ENCODE measurements around the gene POU2AF3.

The POU2AF3 gene

DNA sequence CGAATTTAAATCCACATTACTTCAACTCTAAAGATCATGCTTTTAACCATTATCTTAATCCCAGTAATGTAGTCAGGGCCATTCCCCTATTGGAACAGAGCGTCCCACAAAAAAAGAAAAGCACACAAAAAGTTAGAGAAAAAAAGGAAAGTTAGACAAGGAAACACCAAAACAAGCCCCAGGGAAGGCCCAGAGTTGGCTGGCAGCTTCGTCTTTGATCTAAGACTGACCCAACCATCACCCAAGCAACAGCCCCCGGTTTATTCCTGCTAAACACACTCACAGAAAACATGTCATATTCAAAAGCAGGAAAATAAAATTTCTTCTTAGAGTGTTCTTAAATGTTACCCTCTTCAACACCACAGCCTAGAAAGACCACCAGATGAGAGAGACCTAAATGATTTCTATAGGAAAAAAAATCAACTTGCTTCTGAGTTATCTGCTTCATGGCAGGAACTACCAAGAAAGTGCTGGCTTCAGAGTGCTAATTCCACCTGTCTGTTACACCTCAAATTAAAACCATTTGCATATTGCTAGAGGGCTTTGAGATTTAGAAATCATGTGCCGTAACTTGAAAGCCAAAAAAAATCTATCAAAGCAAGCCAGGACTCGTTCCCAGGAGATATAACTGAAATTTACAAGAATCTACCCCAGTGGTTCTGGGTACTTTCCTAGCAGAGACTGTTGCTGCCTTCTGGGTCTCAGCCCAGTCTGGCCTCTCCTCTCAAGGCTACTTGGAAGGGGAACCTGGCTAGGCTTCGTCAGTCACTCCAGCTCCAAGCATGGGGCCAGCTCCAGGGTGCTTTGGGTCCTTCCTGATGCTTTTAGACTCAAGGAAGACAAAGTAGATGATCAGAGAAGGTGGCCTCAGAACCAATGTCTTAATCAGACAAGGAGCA, 31.2 kb downstream of the POU2AF3 start:
- no peak for TF ChIP-seq GATA2 (IDR thresholded peaks at IDR 0.05; ENCODE audit: low read depth, low read length)
- no peak for TF ChIP-seq GATA3 (IDR thresholded peaks at IDR 0.05; ENCODE audit: low read depth, low read length)

DNA sequence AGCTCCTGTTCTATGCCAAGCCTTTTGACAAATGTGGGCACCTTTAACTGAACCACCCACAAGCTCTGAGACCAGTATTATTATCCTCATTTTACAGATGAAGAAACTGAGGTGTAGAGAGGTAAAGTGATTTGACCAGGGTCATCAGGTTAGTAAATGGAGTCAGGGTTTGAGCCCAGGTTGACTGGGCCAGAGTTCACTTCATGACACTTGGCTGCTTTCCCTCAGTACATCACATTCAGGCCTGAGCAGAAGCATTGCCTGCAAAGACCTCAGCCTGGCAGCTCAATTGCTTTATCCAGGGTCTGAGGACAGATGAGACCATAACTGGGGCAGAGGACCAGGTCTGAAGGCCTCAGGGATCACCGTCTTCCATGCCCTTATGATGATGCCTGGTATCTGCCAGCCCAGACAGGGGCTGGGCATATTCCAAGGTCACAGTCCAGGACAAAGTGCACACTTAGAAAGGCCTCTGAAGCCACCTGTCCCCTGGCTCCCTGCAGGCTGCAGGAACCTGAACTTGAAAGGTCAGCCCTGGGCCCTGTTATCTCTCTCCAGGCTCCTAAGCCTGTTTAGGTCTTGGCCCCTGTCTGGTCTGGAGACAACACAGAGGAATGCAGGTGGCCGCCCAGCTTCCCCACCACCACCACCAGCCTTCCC, 32.0 kb downstream of the POU2AF3 start:
- TF ChIP-seq GATA3 (IDR thresholded peaks at IDR 0.05; ENCODE audit: low read depth, low read length) (no peak), GATA2 (IDR thresholded peaks at IDR 0.05; ENCODE audit: low read depth, low read length) (no peak)

DNA sequence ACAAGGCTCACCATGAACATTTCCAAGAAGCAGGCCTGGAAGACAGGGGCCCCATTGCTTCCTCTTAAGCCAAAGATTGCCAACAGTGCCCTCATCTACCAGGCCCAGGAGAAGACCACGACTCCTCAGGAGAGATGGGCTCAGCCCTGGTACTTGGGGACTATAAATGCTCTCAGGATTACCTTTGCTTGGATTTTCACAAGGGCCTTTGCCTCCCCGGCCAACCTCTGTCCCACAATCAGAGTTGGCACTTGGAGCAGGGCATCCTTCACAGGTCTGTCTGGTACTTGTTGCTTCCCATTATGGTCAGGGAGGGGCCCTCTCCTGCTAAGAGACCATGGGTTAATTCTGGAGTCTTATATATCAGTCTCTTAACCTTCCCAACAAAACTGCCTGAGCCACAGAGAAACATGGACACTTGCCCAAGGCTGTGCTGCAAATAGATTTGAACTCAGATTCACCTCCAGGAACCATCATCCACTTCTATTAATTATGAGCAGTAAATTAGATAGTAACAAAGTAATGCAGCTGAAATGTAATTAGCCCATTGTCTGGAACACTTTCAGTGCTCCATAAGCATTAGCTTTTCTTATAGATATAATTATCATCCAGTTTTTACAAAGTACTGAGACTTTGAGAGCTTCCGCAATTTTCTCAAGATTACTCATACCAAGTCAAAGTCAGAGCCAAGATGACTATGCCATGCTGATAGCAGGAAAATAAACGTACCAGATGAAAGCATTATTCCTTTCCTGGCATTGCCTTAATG, 33.5 kb downstream of the POU2AF3 start:
- peak; percentile 57; the same call in 1 of the 2 replicates for TF ChIP-seq GATA3 (IDR thresholded peaks at IDR 0.05; ENCODE audit: low read depth, low read length)
- peak; percentile 68 for TF ChIP-seq GATA2 (IDR thresholded peaks at IDR 0.05; ENCODE audit: low read depth, low read length)

DNA sequence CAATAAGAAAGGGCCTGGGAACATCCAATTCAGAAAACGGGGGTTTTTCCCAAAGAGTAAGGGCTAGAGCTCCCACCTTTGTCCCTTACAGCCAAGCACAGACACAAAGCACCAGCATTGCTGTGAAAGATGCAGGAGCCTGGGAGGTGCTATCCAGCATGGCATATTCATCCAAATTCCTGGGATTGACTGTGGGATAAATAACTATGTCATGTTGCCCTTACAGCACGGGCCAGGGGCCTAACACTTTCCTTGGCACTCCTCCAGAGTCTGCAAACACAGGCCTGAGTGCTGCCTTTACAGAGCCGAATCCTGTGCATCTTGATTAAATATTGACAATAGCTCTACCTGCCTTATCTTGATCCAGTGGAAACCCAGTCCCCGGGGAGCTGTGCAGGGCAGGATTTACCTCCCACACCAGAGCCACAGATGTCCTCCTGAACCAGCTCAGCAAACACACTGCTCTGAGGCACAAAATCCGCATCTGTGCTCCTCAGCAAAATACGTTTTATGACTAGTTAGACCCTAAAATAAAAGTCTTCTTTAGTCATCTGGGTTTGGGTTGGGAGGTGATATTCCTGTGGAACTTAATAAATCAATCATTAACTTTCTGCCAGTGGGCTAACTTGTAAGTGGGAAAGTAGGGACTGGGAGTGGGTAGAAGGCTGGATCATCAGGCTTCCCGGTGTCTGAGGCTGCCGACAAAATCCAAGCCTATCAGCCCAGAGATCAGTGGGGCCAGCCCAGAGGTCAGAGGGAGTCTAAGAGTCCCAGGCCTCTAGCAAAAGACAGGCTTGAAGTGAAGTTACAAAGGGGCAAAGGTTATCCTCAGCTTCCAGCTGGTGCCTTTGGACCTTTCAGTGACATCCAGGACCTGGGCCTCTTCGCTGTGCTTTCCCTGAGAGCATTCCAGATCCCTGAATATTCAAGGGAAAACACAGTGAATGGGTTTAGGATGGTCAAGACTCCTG, 36.5 kb downstream of the POU2AF3 start:
- TF ChIP-seq GATA3 (IDR thresholded peaks at IDR 0.05; ENCODE audit: low read depth, low read length) = 0 out of 2 replicates have a peak, but pooled peaks have one; percentile 42
- TF ChIP-seq GATA2 (IDR thresholded peaks at IDR 0.05; ENCODE audit: low read depth, low read length) = peak; percentile 94

DNA sequence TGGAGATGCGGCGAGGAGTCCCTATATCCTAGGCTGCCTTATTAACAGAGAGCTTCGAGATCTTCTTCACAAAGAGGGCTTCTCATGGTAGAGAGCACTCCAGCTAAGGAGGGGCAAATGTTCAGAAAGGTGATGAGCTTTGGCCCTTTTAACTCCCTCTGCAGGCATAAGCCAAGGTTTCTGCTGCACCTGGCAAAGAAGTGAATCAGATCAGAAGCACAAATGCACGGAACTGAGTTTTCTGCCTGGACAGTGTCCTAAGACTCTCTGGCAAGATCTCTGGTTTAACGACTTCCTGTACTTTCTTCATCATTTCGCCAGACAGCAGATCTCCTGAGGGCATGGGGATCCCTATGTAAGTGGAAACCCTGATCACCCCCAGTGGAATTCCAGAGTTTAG, 37.2 kb downstream of the POU2AF3 start:
- TF ChIP-seq GATA2 (IDR thresholded peaks at IDR 0.05; ENCODE audit: low read depth, low read length) (no peak), GATA3 (IDR thresholded peaks at IDR 0.05; ENCODE audit: low read depth, low read length) (no peak)

DNA sequence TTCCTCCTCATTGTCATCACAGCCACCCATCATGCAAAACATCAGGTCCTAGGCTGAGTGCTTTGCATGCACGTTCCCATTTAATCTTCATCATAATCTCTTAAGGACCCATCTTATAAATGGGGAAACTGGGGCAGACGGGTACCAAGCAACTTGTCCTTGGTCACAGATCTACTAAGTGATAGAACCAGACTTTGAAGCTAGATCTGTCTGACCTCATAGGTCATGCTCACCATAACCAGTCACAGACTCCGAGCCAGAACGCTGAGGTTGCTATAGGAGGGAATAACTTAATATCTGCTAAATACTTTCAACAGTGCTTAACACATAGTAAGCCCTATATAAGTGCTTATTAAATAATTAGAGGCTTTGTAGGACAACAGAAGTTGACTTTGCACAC, 37.7 kb downstream of the POU2AF3 start:
- TF ChIP-seq GATA2 (IDR thresholded peaks at IDR 0.05; ENCODE audit: low read depth, low read length) = no peak
- no peak for TF ChIP-seq GATA3 (IDR thresholded peaks at IDR 0.05; ENCODE audit: low read depth, low read length)

DNA sequence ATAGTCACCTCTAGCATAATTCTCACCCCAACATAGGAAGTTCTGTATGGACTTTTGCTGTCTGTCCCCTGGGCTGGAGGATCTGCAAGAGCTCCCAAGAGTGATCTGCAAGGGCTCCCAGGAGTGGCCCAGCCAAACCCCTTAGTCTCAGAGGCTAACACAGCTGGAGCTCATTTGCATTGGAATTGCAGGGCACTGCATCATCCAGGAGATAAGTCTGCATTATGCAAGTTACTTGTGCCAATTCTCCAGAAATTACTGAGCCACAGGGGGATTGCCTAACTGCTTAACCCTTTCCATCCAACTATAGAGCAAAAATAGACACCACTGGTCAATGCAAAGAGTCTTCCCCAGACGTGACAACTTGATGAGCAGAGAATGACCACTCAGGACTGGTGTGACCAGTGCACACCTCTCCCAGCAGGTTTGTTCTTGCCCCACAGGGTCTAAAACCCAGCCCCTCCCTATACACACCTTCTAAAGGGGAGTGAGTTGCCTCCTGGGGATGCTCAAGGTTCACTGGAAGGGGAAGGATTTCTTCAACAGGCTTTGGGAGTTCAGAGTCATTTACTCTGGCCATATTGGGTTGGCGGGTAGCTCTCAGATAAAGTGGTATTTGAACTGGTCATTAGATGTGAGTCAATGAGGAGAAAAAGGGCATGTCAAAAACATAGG, 38.4 kb downstream of the POU2AF3 start:
- TF ChIP-seq GATA2 (IDR thresholded peaks at IDR 0.05; ENCODE audit: low read depth, low read length) = no peak
- no peak for TF ChIP-seq GATA3 (IDR thresholded peaks at IDR 0.05; ENCODE audit: low read depth, low read length)

DNA sequence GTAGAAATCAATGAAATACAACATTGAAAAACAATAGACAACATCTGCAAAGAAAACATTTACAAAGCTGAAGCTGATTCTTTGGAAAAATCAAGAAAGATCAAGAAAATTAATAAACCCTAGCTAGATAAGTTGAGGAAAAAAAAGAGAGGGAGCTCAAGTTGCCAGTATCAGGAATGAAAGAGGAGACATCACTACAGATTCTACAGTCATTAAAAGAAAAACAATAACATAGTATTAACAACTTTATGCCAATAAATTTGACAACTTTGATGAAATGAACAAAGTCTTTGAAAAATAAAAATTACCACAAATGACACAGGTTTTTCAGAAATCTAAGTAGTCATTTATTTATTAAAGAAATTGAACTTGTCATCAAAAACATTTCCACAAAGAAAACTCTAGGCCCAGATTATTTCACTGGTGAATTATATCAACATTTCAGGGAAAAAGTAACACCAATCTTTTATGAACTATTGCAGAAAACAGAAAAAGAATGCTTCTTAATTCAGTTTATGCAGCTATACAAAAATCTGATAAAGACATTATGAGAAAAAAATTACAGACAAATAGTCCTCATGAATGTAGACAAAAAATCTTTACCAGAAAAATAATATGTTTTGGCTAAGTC, 41.5 kb downstream of the POU2AF3 start:
- TF ChIP-seq GATA3 (IDR thresholded peaks at IDR 0.05; ENCODE audit: low read depth, low read length) = no peak
- no peak for TF ChIP-seq GATA2 (IDR thresholded peaks at IDR 0.05; ENCODE audit: low read depth, low read length)

DNA sequence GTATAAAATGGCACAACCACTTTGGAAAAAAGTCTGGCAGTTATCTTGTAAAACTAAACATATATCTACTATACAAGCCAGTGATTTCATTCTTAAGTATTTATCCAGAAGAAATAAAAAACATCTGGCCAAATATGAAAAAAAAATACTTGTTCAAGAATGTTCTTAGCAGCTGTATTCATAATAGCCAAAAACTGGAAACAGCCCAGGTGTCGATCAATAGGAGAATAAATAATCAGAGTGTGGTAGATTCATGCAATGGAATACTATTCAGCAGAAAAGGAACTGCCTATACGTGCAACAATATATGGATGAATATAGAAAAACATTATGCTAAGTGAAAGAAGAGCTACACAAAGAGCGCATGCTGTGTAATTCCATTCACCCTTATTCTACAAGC, 44.0 kb downstream of the POU2AF3 start:
- TF ChIP-seq GATA2 (IDR thresholded peaks at IDR 0.05; ENCODE audit: low read depth, low read length) (no peak), GATA3 (IDR thresholded peaks at IDR 0.05; ENCODE audit: low read depth, low read length) (no peak)

DNA sequence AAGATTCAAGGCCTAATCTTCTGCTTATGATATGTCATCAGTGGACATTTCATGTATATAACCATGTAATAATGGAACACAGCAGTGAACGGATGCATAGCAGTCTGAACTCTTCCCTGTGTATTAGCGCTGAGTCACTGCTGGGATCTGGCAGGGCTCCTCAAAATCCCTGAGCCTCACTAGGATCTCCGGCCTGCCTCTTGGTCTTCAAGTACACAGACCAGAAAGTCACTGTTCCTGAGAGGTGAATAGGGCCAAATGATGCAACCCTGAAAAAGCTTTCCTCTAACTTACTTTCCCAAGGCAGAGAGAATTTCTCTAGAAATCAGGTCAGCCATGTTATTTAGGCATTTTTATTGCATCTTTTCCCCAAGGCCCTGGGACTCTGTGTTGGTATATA, 45.7 kb downstream of the POU2AF3 start:
- TF ChIP-seq GATA3 (IDR thresholded peaks at IDR 0.05; ENCODE audit: low read depth, low read length) = no peak
- no peak for TF ChIP-seq GATA2 (IDR thresholded peaks at IDR 0.05; ENCODE audit: low read depth, low read length)

DNA sequence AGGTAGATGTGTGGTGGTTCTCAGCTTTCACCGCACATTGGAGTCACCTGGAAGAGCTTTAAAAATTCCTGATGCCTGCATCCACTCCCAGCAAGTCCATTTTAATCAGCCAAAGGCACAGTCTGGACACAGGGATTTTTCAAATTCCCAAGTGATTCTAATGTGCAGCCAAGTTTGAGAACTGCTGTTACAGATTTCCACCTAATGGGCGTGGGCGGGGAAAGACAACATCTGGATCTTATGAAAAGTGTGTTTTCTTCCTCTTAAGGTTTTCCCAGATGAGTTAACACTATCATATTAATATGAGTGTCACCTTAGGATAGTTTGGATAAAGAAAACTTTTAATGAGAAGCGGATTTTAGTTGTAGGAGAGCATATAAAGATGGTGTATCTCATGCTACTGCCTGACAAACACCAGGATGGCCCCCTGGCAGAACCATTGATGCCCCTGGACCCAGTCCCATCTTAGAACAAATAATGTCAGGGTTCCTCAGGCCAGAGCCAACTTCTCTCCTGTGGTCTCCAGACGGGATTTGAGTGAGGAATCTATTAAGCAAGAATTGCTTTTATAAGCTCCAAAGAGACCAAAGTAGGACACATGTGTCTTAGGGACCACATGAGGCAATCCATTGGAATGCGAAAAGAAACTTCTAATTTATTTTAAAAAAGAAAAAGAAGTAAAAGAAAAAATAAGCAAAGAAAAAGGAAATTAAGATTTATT, 48.8 kb downstream of the POU2AF3 start:
- TF ChIP-seq GATA3 (IDR thresholded peaks at IDR 0.05; ENCODE audit: low read depth, low read length) (no peak), GATA2 (IDR thresholded peaks at IDR 0.05; ENCODE audit: low read depth, low read length) (no peak)

DNA sequence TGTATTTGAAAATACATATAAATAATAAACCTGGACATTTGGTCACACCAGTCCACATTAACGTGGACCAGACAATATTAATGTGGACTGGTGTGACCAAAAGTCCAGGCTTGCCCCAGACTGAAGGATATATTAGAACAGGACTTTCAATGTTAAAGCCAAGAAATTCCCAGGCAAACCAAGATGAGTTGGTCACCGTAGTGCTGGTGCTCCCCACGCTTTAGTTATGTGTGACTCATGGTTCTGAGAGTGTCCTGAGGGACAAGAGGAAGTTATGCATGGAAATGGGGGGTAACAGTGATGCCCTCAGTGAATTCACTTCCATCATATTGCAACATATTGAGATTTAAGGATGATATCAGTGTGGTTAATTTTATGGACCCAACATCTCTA, 49.4 kb downstream of the POU2AF3 start:
- TF ChIP-seq GATA3 (IDR thresholded peaks at IDR 0.05; ENCODE audit: low read depth, low read length) (no peak), GATA2 (IDR thresholded peaks at IDR 0.05; ENCODE audit: low read depth, low read length) (no peak)

Measured in SH-SY5Y (cell line).